C4-2B (cell line): ENCODE data around the gene BLOC1S6.

Source experiments
- ZFX ChIP-seq: fragments of 450-650 bp; IDR thresholded peaks from 2 replicates; pipeline ENCODE4 v1.6.1; 2017
- TF ChIP-seq, protein P1 (sequence below): fragments of 450-650 bp; conservative IDR thresholded peaks from 2 replicates; pipeline ENCODE4 v1.5.1; 2017; ENCODE audit warnings: mild to moderate bottlenecking

- TF ChIP-seq, protein P1, sequence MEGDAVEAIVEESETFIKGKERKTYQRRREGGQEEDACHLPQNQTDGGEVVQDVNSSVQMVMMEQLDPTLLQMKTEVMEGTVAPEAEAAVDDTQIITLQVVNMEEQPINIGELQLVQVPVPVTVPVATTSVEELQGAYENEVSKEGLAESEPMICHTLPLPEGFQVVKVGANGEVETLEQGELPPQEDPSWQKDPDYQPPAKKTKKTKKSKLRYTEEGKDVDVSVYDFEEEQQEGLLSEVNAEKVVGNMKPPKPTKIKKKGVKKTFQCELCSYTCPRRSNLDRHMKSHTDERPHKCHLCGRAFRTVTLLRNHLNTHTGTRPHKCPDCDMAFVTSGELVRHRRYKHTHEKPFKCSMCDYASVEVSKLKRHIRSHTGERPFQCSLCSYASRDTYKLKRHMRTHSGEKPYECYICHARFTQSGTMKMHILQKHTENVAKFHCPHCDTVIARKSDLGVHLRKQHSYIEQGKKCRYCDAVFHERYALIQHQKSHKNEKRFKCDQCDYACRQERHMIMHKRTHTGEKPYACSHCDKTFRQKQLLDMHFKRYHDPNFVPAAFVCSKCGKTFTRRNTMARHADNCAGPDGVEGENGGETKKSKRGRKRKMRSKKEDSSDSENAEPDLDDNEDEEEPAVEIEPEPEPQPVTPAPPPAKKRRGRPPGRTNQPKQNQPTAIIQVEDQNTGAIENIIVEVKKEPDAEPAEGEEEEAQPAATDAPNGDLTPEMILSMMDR = no peak
- TF ChIP-seq ZFX = no peak
Observed at GRCh38 chr15:45635763-45636292, 48.6 kb downstream of the BLOC1S6 start.
